Panc1 (cell line): Measurements from ENCODE around the gene R3HDML. TPM values are rescaled to one million over a fixed set of nuclear protein-coding genes. Genes with fewer than 3 reads are reported as not detected.

Experiments used
- ATAC-seq: fragments of 200-7000 bp; cut with Tn5 transposase; 2 replicates; pipeline ENCODE4 v1.9.1; 2020; ENCODE audit warnings: mild to moderate bottlenecking, moderate library complexity
- BruUV-seq: library from RNA; stranded (reverse); fragments of 400-500 nt; replicated peaks from 2 replicates; lab custom pipeline; 2021; lab: Mats Ljungman, UMichigan
- CTCF ChIA-PET: fragments of 300-600 bp; sonication (Branson Sonifier 250); formaldehyde crosslinking; loops from one replicate; lab custom pipeline; 2022; ENCODE audit warnings: antibody characterized with exemption; lab: Charles Lee
- POLR2A ChIA-PET: fragments of 300-600 bp; sonication (Branson Sonifier 250); formaldehyde crosslinking; loops from one replicate; lab custom pipeline; 2022; ENCODE audit warnings: antibody characterized with exemption; lab: Charles Lee
- DNase-seq: peaks from one replicate; pipeline ENCODE4 v3.0.0-alpha.2; 2010; ENCODE audit warnings: low read depth, low spot score
- H3K27ac ChIP-seq: 2 replicates; pipeline ENCODE4 v1.5.1; 2011; ENCODE audit warnings: mild to moderate bottlenecking, low read length, inconsistent platforms
- H3K27me3 ChIP-seq: fragments of 200-500 bp; sonication (Bioruptor generic); 2 replicates; pipeline ENCODE4 v1.6.0; 2014; ENCODE audit warnings: low read length, inconsistent platforms; ENCODE audit not compliant: control insufficient read depth, insufficient read depth
- H3K36me3 ChIP-seq: fragments of 200-500 bp; sonication (Bioruptor generic); 2 replicates; pipeline ENCODE4 v1.5.1; 2014; ENCODE audit warnings: inconsistent platforms, mild to moderate bottlenecking, low read length, moderate library complexity; ENCODE audit not compliant: control insufficient read depth, insufficient read depth
- H3K4me1 ChIP-seq: 2 replicates; pipeline ENCODE4 v1.5.1; 2011; ENCODE audit warnings: inconsistent platforms, mild to moderate bottlenecking, low read length, moderate library complexity; ENCODE audit not compliant: control insufficient read depth, insufficient read depth
- H3K4me3 ChIP-seq, 2 experiments: 2 replicates each; pipeline ENCODE4 v1.5.1; 2011 to 2012; ENCODE audit warnings: low read depth in 2 of 2, low read length in 2 of 2, mild to moderate bottlenecking in 2 of 2, inconsistent platforms in 1 of 2, moderate library complexity in 1 of 2
- H3K9me3 ChIP-seq: fragments of 200-500 bp; sonication (Bioruptor generic); 2 replicates; pipeline ENCODE4 v1.5.1; 2014; ENCODE audit warnings: low read depth, mild to moderate bottlenecking, inconsistent platforms, low read length, moderate library complexity; ENCODE audit not compliant: control insufficient read depth, insufficient read depth
- POLR2AphosphoS5 ChIP-seq: IDR thresholded peaks from 2 replicates; pipeline ENCODE4 v1.6.1; 2012; ENCODE audit warnings: mild to moderate bottlenecking, low read depth, low read length, moderate library complexity
- SIN3A ChIP-seq: IDR thresholded peaks from 2 replicates; pipeline ENCODE4 v1.6.1; 2012; ENCODE audit warnings: low read depth, mild to moderate bottlenecking, low read length, moderate library complexity, borderline replicate concordance; ENCODE audit not compliant: insufficient read depth
- TCF7L2 ChIP-seq: IDR thresholded peaks from 2 replicates; pipeline ENCODE4 v1.6.1; 2011; ENCODE audit warnings: mild to moderate bottlenecking, low read depth, low read length, inconsistent platforms
- in situ Hi-C: cut with HindIII; loops from 2 replicates; pipeline ENCODE4 v1.10.0; 2016; ENCODE audit warnings: low sequenced_read_pairs, low pct_unique_long_range_greater_than_20kb
- intact Hi-C: fragments of 100-400 bp; cut with micrococcal nuclease; formaldehyde crosslinking; loops from one replicate; pipeline ENCODE4 v1.10.0; 2022; ENCODE audit not compliant: unreplicated experiment
- total RNA-seq: library from RNA; stranded (reverse); gene quantifications from one replicate; pipeline ENCODE4 v1.2.1, GENCODE V29; 2021; ENCODE audit not compliant: unreplicated experiment
- TF ChIP-seq, protein P1 (sequence below), 2 experiments: IDR thresholded peaks; 2 replicates each; pipeline ENCODE4 v1.6.1; 2011 to 2012; ENCODE audit warnings: low read depth in 2 of 2, control low read depth in 1 of 2, low read length in 1 of 2, mild to moderate bottlenecking in 1 of 2, moderate library complexity in 1 of 2; ENCODE audit not compliant: insufficient read depth in 1 of 2
- TF ChIP-seq, protein P2 (sequence below): fragments of 450-650 bp; IDR thresholded peaks from 2 replicates; pipeline ENCODE4 v1.5.1; 2017; ENCODE audit warnings: mild to moderate bottlenecking

Gene R3HDML
- total RNA-seq, 1 experiment from 2014 or later = not detected

DNA sequence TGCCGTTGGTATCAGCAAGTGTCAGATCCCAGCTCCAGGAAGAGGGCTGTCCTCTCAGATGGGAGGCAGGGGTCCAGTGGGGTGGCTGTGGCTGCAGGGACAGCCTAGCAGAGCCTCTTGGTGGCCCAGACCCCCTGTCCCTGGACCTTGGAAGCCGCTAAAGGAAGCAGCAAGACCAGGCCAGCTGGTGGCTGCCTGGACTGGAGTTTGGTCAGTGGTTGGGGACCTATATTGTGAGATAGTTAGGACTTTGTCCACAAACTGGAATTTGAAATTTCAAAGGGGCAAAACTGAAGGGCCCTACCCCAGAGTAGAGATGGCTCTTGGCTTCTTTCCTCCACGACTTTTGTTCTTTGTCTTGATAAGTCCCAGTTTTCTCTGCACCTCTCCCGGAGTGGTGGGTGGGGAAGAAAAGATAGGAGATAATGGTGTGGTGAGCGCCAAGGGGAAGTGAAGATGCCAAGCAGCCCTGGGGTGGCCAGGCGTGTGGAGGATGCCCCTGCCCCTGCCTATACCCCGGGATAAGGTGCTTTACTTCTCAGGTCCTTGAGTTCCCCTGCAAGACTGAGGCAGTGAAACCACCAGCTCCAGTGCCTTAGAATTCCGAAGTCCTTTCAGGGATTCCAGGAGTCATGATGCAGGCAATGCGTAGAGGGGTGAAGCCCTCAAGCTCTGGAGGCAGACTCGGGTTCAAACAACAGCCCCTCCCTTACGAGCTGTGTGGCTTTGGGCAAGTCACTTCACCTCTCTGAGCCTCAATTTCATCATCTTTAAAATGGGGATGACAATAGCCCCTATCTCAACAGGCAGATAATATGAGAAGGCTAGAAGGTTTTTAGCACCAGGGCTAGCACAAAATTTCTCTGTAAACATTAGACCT, 58.9 kb downstream of the R3HDML start:
- no peak overlapping the region for H3K27ac ChIP-seq
- CTCF ChIA-PET = interaction anchor here (1.0 kb wide), 1 partner anchor 179 kb away, joined by 3 read pairs; no protein-coding TSS in a partner anchor
- no peaks in the 10 kb centered on the region for H3K9me3 ChIP-seq
- peaks cover 3% of the 10 kb centered on the region for H3K27me3 ChIP-seq
- H3K4me3 ChIP-seq = no peak overlapping the region
- intact Hi-C loops (no loop called here), in situ Hi-C loops (no loop called here)
- ATAC-seq = no peak
- POLR2A ChIA-PET = no interaction called here
- no peaks in the 10 kb centered on the region for H3K36me3 ChIP-seq
- H3K4me1 ChIP-seq = no peaks in the 10 kb centered on the region
- TF ChIP-seq POLR2AphosphoS5 (no peak), SIN3A (no peak)
- TF ChIP-seq, protein P1, sequence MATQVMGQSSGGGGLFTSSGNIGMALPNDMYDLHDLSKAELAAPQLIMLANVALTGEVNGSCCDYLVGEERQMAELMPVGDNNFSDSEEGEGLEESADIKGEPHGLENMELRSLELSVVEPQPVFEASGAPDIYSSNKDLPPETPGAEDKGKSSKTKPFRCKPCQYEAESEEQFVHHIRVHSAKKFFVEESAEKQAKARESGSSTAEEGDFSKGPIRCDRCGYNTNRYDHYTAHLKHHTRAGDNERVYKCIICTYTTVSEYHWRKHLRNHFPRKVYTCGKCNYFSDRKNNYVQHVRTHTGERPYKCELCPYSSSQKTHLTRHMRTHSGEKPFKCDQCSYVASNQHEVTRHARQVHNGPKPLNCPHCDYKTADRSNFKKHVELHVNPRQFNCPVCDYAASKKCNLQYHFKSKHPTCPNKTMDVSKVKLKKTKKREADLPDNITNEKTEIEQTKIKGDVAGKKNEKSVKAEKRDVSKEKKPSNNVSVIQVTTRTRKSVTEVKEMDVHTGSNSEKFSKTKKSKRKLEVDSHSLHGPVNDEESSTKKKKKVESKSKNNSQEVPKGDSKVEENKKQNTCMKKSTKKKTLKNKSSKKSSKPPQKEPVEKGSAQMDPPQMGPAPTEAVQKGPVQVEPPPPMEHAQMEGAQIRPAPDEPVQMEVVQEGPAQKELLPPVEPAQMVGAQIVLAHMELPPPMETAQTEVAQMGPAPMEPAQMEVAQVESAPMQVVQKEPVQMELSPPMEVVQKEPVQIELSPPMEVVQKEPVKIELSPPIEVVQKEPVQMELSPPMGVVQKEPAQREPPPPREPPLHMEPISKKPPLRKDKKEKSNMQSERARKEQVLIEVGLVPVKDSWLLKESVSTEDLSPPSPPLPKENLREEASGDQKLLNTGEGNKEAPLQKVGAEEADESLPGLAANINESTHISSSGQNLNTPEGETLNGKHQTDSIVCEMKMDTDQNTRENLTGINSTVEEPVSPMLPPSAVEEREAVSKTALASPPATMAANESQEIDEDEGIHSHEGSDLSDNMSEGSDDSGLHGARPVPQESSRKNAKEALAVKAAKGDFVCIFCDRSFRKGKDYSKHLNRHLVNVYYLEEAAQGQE (IDR thresholded peaks at IDR 0.05; ENCODE audit: insufficient read depth in 1 of 2, low read depth in 2 of 2, low read length in 1 of 2) = no peak
- BruUV-seq = no TSS peak
- no peak for DNase-seq

DNA sequence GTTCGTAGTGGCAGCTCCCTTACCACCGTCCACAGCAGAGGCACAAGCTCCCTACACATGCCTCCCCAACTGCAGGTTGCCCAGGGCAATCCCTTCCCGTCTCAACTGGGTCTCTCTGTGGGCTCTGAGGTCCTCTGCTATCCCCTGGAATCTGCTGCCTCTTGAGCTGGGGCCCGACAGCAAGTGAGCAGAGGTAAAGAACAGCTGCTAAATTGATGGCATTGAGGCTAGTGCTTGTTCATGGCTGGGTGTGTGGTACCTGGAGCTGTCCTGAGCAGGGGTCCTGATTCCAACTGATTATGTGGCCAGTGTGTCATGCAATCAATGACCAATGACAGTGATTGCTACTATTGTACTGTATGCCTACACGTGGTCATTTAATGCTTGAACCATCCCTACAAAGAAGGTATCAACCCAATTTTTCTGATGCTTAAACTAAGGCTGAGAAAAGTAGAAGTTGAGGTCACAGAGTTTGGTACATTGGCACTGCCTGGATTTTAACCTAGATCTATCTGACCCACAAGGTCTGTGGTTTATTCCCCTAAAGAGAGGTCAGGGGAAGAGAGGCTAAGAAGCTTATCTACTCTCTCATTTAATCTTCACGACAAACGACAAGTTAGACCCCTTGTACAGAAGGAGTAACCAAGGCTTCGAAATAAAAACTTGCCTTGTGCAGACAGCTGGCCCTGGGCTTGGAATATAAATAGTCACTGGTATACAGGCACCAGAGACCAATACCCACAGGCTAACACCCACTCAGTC, 59.7 kb downstream of the R3HDML start:
- no TSS peak for BruUV-seq
- intact Hi-C loops = no loop called here

More for the DNA sequence above, 59.7 kb downstream of the R3HDML start:
- Histone ChIP-seq H3K9me3 (no peaks in the 10 kb centered on the region), H3K4me1 (no peaks in the 10 kb centered on the region), H3K36me3 (no peaks in the 10 kb centered on the region), H3K4me3 (no peak overlapping the region), H3K27ac (no peak overlapping the region), H3K27me3 (peaks cover 3% of the 10 kb centered on the region)
- CTCF ChIA-PET = no interaction called here
- no peak for ATAC-seq
- in situ Hi-C loops = no loop called here
- POLR2A ChIA-PET = no interaction called here
- no peak for DNase-seq
- TF ChIP-seq TCF7L2 (no peak), POLR2AphosphoS5 (no peak), SIN3A (no peak)
- TF ChIP-seq, protein P1 (IDR thresholded peaks at IDR 0.05; ENCODE audit: insufficient read depth in 1 of 2, low read depth in 2 of 2, low read length in 1 of 2) = peak in 1 of 2 experiments; percentile 64; a peak in 1 of 4 replicates
- TF ChIP-seq, protein P2, sequence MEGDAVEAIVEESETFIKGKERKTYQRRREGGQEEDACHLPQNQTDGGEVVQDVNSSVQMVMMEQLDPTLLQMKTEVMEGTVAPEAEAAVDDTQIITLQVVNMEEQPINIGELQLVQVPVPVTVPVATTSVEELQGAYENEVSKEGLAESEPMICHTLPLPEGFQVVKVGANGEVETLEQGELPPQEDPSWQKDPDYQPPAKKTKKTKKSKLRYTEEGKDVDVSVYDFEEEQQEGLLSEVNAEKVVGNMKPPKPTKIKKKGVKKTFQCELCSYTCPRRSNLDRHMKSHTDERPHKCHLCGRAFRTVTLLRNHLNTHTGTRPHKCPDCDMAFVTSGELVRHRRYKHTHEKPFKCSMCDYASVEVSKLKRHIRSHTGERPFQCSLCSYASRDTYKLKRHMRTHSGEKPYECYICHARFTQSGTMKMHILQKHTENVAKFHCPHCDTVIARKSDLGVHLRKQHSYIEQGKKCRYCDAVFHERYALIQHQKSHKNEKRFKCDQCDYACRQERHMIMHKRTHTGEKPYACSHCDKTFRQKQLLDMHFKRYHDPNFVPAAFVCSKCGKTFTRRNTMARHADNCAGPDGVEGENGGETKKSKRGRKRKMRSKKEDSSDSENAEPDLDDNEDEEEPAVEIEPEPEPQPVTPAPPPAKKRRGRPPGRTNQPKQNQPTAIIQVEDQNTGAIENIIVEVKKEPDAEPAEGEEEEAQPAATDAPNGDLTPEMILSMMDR = no peak
